HepG2 (cell line): ENCODE data around the gene NCOA3. TPM values are rescaled to one million over a fixed set of nuclear protein-coding genes. Genes with fewer than 3 reads are reported as not detected.
A peak's percentile ranks its signal among the peaks of the same experiment; 100 is the strongest.

Source experiments
- ATAC-seq: fragments of 200-7000 bp; cut with Tn5 transposase; 3 replicates; pipeline ENCODE4 v1.9.1; 2020; ENCODE audit warnings: mild to moderate bottlenecking, moderate library complexity
- BruUV-seq: library from RNA; stranded (reverse); fragments of 400-500 nt; replicated peaks from 2 replicates; lab custom pipeline; 2021; lab: Mats Ljungman, UMichigan
- CTCF ChIA-PET: fragments of 300-600 bp; formaldehyde crosslinking; extraction: SDS; loops from one replicate; lab custom pipeline; 2021; ENCODE audit warnings: low total read pairs, inconsistent platforms, low intra/inter-chr PET ratio; lab: Yijun Ruan, JAX
- POLR2A ChIA-PET: fragments of 350-600 bp; sonication (Branson Sonifier 250); formaldehyde crosslinking; loops from one replicate; lab custom pipeline; 2020; ENCODE audit warnings: antibody characterized with exemption, inconsistent platforms; lab: Yijun Ruan, JAX
- DNase-seq: peaks from one replicate; pipeline ENCODE4 v3.0.0-alpha.2; 2015; ENCODE audit warnings: low spot score
- FAIRE-seq: peaks from 3 replicates; lab custom pipeline; 2011; peaks lifted over from hg19 to GRCh38; lab: Jason Lieb, UNC
- H2AFZ ChIP-seq: one replicate; pipeline ENCODE4 v1.6.1; 2011; ENCODE audit warnings: low read length, inconsistent platforms
- H3K27ac ChIP-seq: fragments of 300-600 bp; 3 replicates; pipeline ENCODE4 v1.8.0; 2011; ENCODE audit warnings: mixed run types, mild to moderate bottlenecking, mixed read lengths, low read length, inconsistent platforms; ENCODE audit not compliant: insufficient read depth; ENCODE audit errors: extremely low read length
- H3K27me3 ChIP-seq, 2 experiments: fragments of 200-600 bp in 1 of 2; 2 replicates in 1 of 2; 3 replicates in 1 of 2; pipeline versions ENCODE4 v1.6.0 to v1.8.0; 2011; ENCODE audit warnings: low read length in 2 of 2, mild to moderate bottlenecking in 2 of 2, moderate library complexity in 2 of 2, inconsistent platforms in 1 of 2; ENCODE audit not compliant: insufficient read depth in 2 of 2, control insufficient read depth in 1 of 2
- H3K36me3 ChIP-seq, 2 experiments: fragments of 200-600 bp in 1 of 2; replicated peaks in 1 of 2; 2 replicates in 1 of 2; 3 replicates in 1 of 2; pipeline versions ENCODE4 v1.5.1 to v1.8.0; 2011; ENCODE audit warnings: low read length in 2 of 2, inconsistent platforms in 1 of 2; ENCODE audit not compliant: insufficient read depth in 2 of 2, control insufficient read depth in 1 of 2
- H3K4me1 ChIP-seq: 2 replicates; pipeline ENCODE4 v1.5.1; 2012; ENCODE audit warnings: low read length, inconsistent platforms; ENCODE audit not compliant: insufficient read depth
- H3K4me2 ChIP-seq: 2 replicates; pipeline ENCODE4 v1.6.0; 2011; ENCODE audit warnings: low read depth, low read length, inconsistent platforms
- H3K4me3 ChIP-seq, 3 experiments: fragments of 200-600 bp in 1 of 3; sonication (generic), shearing (Covaris generic) in 1 of 3; replicated peaks in 1 of 3; 2 replicates each; pipeline ENCODE4 v1.5.1; 2011 to 2016; ENCODE audit warnings: low read length in 3 of 3, inconsistent platforms in 2 of 3, low read depth in 2 of 3, mild to moderate bottlenecking in 2 of 3, control low read depth in 1 of 3, mixed read lengths in 1 of 3; ENCODE audit not compliant: insufficient read depth in 1 of 3
- H3K79me2 ChIP-seq: one replicate; pipeline ENCODE4 v1.6.1; 2011; ENCODE audit warnings: low read length, inconsistent platforms; ENCODE audit not compliant: insufficient read depth
- H3K9ac ChIP-seq: 2 replicates; pipeline ENCODE4 v1.6.0; 2011; ENCODE audit warnings: mild to moderate bottlenecking, low read depth, low read length, inconsistent platforms; ENCODE audit not compliant: insufficient read depth
- H3K9me3 ChIP-seq: 2 replicates; pipeline ENCODE4 v1.5.1; 2012; ENCODE audit warnings: mild to moderate bottlenecking, low read length
- H4K20me1 ChIP-seq: 2 replicates; pipeline ENCODE4 v1.6.0; 2011; ENCODE audit warnings: inconsistent platforms, mild to moderate bottlenecking, low read length, moderate library complexity; ENCODE audit not compliant: insufficient read depth
- FOXO4 ChIP-seq: sonication (generic); formaldehyde crosslinking; conservative IDR thresholded peaks from 2 replicates; pipeline ENCODE4 v1.8.1; 2023; ENCODE audit warnings: missing genetic modification reagents
- HINFP ChIP-seq: sonication (generic); formaldehyde crosslinking; IDR thresholded peaks from 2 replicates; pipeline ENCODE4 v1.4.0; 2020; ENCODE audit warnings: low read depth, mild to moderate bottlenecking, missing genetic modification reagents
- IKZF1 ChIP-seq: fragments of 450-650 bp; IDR thresholded peaks from 2 replicates; pipeline ENCODE4 v1.7.1; 2016
- NR2F6 ChIP-seq, 2 experiments: IDR thresholded peaks; 2 replicates each; pipeline ENCODE4 v1.6.1; 2016; ENCODE audit warnings: antibody characterized with exemption in 1 of 2, mild to moderate bottlenecking in 1 of 2
- RARA ChIP-seq: IDR thresholded peaks from 2 replicates; pipeline ENCODE4 v1.6.1; 2016; ENCODE audit warnings: missing genetic modification reagents, missing compliant biosample characterization
- ZBTB25 ChIP-seq: IDR thresholded peaks from 2 replicates; pipeline ENCODE4 v1.6.1; 2018; ENCODE audit warnings: missing genetic modification reagents
- ZNF292 ChIP-seq: sonication (generic); formaldehyde crosslinking; IDR thresholded peaks from 2 replicates; pipeline ENCODE4 v1.8.1; 2022; ENCODE audit warnings: mild to moderate bottlenecking, low read depth, missing genetic modification reagents, borderline replicate concordance
- ZNF33B ChIP-seq: sonication (generic); formaldehyde crosslinking; IDR thresholded peaks from 2 replicates; pipeline ENCODE4 v1.5.1; 2020; ENCODE audit warnings: mild to moderate bottlenecking, missing genetic modification reagents
- ZNF513 ChIP-seq: sonication (generic); formaldehyde crosslinking; conservative IDR thresholded peaks from 2 replicates; pipeline ENCODE4 v1.5.0; 2020; ENCODE audit warnings: missing genetic modification reagents
- ZNF572 ChIP-seq: sonication (generic); formaldehyde crosslinking; IDR thresholded peaks from 2 replicates; pipeline ENCODE4 v1.5.1; 2020; ENCODE audit warnings: mild to moderate bottlenecking, missing genetic modification reagents
- ZNF660 ChIP-seq: sonication (generic); formaldehyde crosslinking; IDR thresholded peaks from 2 replicates; pipeline ENCODE4 v1.5.1; 2020; ENCODE audit warnings: mild to moderate bottlenecking, low read depth, missing genetic modification reagents, borderline replicate concordance
- WGBS: methylation state at CpG from one replicate; pipeline ENCODE4 v1.1.6; 2017; ENCODE audit warnings: low lambda C conversion rate; 5-methylcytosine and 5-hydroxymethylcytosine counted together
- in situ Hi-C: cut with HindIII; loops from 2 replicates; pipeline ENCODE4 v1.10.0; 2017; ENCODE audit warnings: low pct_unique_long_range_greater_than_20kb; ENCODE audit not compliant: extremely low pct_ligation_motif_present
- intact Hi-C: fragments of 100-400 bp; cut with micrococcal nuclease; formaldehyde crosslinking; loops from one replicate; pipeline ENCODE4 v1.10.0; 2022; ENCODE audit not compliant: unreplicated experiment
- polyA plus RNA-seq, 8 experiments: library from polyadenylated mRNA; depleted of rRNA in 3 of 8; stranded (reverse) in 7 of 8; unstranded in 1 of 8; fragments of >200 nt; fragmentation: Illumina TruSeq in 4 of 8; extraction: Trizol in 4 of 8; gene quantifications; 2 replicates each; pipeline versions ENCODE4 v1.2.1 to v1.2.3, GENCODE V29; 2011 to 2016; ENCODE audit warnings: low read depth in 4 of 8, missing spikeins in 1 of 8, mixed read lengths in 1 of 8; ENCODE audit not compliant: insufficient read depth in 1 of 8
- total RNA-seq, 5 experiments: library from RNA; depleted of rRNA; stranded (reverse); fragments of >200 nt; fragmentation: Illumina TruSeq; extraction: Trizol; gene quantifications; 2 replicates each; pipeline ENCODE4 v1.2.3, GENCODE V29; 2016; ENCODE audit warnings: low read depth in 1 of 5

Gene NCOA3
- total and polyA plus RNA-seq, 2 of the 13 experiments (the other 11 are each of a cell fraction or from before 2014, with no cell fraction given) = 35.0 to 56.8 TPM

- no peak for ATAC-seq
- DNase-seq = no peak
- Histone ChIP-seq H3K27me3 (no peaks in the 10 kb centered on the region), H3K9ac (no peak overlapping the region), H3K4me1 (peaks cover 75% of the 10 kb centered on the region), H3K4me3 (no peak overlapping the region), H4K20me1 (peaks cover 13% of the 10 kb centered on the region)
- WGBS = 96% methylated on average over 10 of the region's 10 CpGs
- no peak for FAIRE-seq
- BruUV-seq = no TSS peak
- TF ChIP-seq NR2F6 (IDR thresholded peaks at IDR 0.05) (no peak), NR2F6 (CRISPR knock-in tag; IDR thresholded peaks at IDR 0.05) (no peak), FOXO4 (CRISPR knock-in tag) (0 out of 2 replicates have a peak, but pooled peaks have one; percentile 22)
- TF ChIP-seq, all 625 proteins: peak for 1
- H3K36me3 ChIP-seq = no peaks in the 10 kb centered on the region; a peak in 1 of 5 replicates
- no peaks in the 10 kb centered on the region for H3K9me3 ChIP-seq
- peaks cover 83% of the 10 kb centered on the region for H3K79me2 ChIP-seq
- intact Hi-C loops (loop anchor here (5.0 kb wide), 1 partner anchor 51 kb away; no protein-coding TSS in a partner anchor), in situ Hi-C loops (no loop called here)
- ChIA-PET CTCF (no interaction called here), POLR2A (interaction anchor here (0.7 kb wide), 1 partner anchor 10 kb away, joined by 3 read pairs; no protein-coding TSS in a partner anchor)
- no peak overlapping the region for H2AFZ ChIP-seq
- H3K4me2 ChIP-seq = no peak overlapping the region
- H3K27ac ChIP-seq = no peak overlapping the region
These were observed 56.8 kb downstream of the NCOA3 start for GRCh38 chr20:47558295-47559066.

- no peak overlapping the region for H3K27ac ChIP-seq
- BruUV-seq = no TSS peak
- DNase-seq (no peak), ATAC-seq (no peak), FAIRE-seq (no peak)
- H2AFZ ChIP-seq = no peak overlapping the region
- peaks cover 13% of the 10 kb centered on the region for H4K20me1 ChIP-seq
- no peak overlapping the region for H3K4me2 ChIP-seq
- H3K4me1 ChIP-seq = peaks cover 78% of the 10 kb centered on the region
- no peak overlapping the region for H3K4me3 ChIP-seq
- CTCF ChIA-PET = no interaction called here
- intact Hi-C loops (loop anchor here (5.0 kb wide), 1 partner anchor 52 kb away; no protein-coding TSS in a partner anchor), in situ Hi-C loops (no loop called here)
- H3K9ac ChIP-seq = no peak overlapping the region
- peaks cover 89% of the 10 kb centered on the region for H3K79me2 ChIP-seq
- H3K9me3 ChIP-seq = no peaks in the 10 kb centered on the region
- POLR2A ChIA-PET = no interaction called here
- H3K27me3 ChIP-seq = no peaks in the 10 kb centered on the region
- no peaks in the 10 kb centered on the region; a peak in 1 of 5 replicates for H3K36me3 ChIP-seq
- TF ChIP-seq ZBTB25 (CRISPR knock-in tag) (no peak), IKZF1 (no peak), RARA (CRISPR knock-in tag) (no peak), ZNF572 (no peak), ZNF292 (CRISPR knock-in tag) (no peak), ZNF513 (CRISPR knock-in tag) (no peak), HINFP (CRISPR knock-in tag) (no peak), ZNF33B (no peak), ZNF660 (no peak)
These were observed 57.5 kb downstream of the NCOA3 start for GRCh38 chr20:47559141-47559540.
